GM12891 (cell line): ENCODE measurements around the gene C8B.

Experiments
- POLR2A ChIP-seq: IDR thresholded peaks from 2 replicates; pipeline ENCODE4 v1.6.1; 2011; ENCODE audit warnings: low read depth, low read length, control low read depth
- POLR2AphosphoS5 ChIP-seq: IDR thresholded peaks from 2 replicates; pipeline ENCODE4 v1.6.1; 2011; ENCODE audit warnings: low read depth, low read length, control low read depth
- SPI1 ChIP-seq: IDR thresholded peaks from 2 replicates; pipeline ENCODE4 v1.6.1; 2011; ENCODE audit warnings: low read depth, low read length, control low read depth

- TF ChIP-seq POLR2AphosphoS5 = no peak
- no peak for TF ChIP-seq POLR2A
- TF ChIP-seq SPI1 = no peak
These were observed 42.1 kb upstream of the C8B start for GRCh38 chr1:57007948-57008347.
